Keratinocyte (primary cell): ENCODE measurements around the gene TSPAN18. TPM values are rescaled to one million over a fixed set of nuclear protein-coding genes. Genes with fewer than 3 reads are reported as not detected.

Experiments used
- DNase-seq: peaks from one replicate; pipeline ENCODE4 v3.0.0-alpha.2; 2011; ENCODE audit warnings: low read depth, missing footprints, low spot score
- FAIRE-seq: peaks from 2 replicates; lab custom pipeline; 2011; peaks lifted over from hg19 to GRCh38; lab: Jason Lieb, UNC
- H2AFZ ChIP-seq: 2 replicates; pipeline ENCODE4 v1.6.0; 2012; ENCODE audit warnings: low read length, control low read depth, inconsistent platforms; ENCODE audit not compliant: control insufficient read depth
- H3K27ac ChIP-seq: 2 replicates; pipeline ENCODE4 v1.5.1; 2011; ENCODE audit warnings: low read length; ENCODE audit not compliant: control insufficient read depth, insufficient read depth
- H3K27me3 ChIP-seq: 3 replicates; pipeline ENCODE4 v1.6.0; 2011; ENCODE audit warnings: low read length; ENCODE audit not compliant: control insufficient read depth, insufficient read depth; ENCODE audit errors: extremely low read depth
- H3K36me3 ChIP-seq, 2 experiments: 2 replicates in 1 of 2; 3 replicates in 1 of 2; pipeline ENCODE4 v1.5.1; 2011; ENCODE audit warnings: low read length in 2 of 2, mild to moderate bottlenecking in 1 of 2; ENCODE audit not compliant: control insufficient read depth in 2 of 2, insufficient read depth in 2 of 2; ENCODE audit errors: extremely low read depth in 1 of 2
- H3K4me1 ChIP-seq: 3 replicates; pipeline ENCODE4 v1.5.1; 2011; ENCODE audit warnings: low read length; ENCODE audit not compliant: control insufficient read depth, insufficient read depth; ENCODE audit errors: extremely low read depth
- H3K4me2 ChIP-seq: 3 replicates; pipeline ENCODE4 v1.6.0; 2011; ENCODE audit warnings: low read depth, low read length; ENCODE audit not compliant: control insufficient read depth, insufficient read depth; ENCODE audit errors: extremely low read depth
- H3K4me3 ChIP-seq, 3 experiments: fragments of 200-600 bp in 1 of 3; sonication (generic) in 1 of 3; 2 replicates in 2 of 3; 3 replicates in 1 of 3; pipeline ENCODE4 v1.5.1; 2011 to 2016; ENCODE audit warnings: low read length in 3 of 3, mild to moderate bottlenecking in 3 of 3, control low read depth in 2 of 3, inconsistent platforms in 1 of 3, low read depth in 1 of 3, mixed read lengths in 1 of 3, mixed run types in 1 of 3, moderate library complexity in 1 of 3; ENCODE audit not compliant: control insufficient read depth in 2 of 3, insufficient read depth in 2 of 3; ENCODE audit errors: extremely low read depth in 1 of 3
- H3K79me2 ChIP-seq: 2 replicates; pipeline ENCODE4 v1.6.0; 2012; ENCODE audit warnings: low read length; ENCODE audit not compliant: control insufficient read depth, insufficient read depth
- H3K9ac ChIP-seq: 3 replicates; pipeline ENCODE4 v1.6.0; 2011; ENCODE audit warnings: low read length; ENCODE audit not compliant: control insufficient read depth, insufficient read depth; ENCODE audit errors: extremely low read depth
- H3K9me1 ChIP-seq: 3 replicates; pipeline ENCODE4 v1.6.0; 2011; ENCODE audit warnings: low read length; ENCODE audit not compliant: control insufficient read depth, insufficient read depth; ENCODE audit errors: extremely low read depth
- H3K9me3 ChIP-seq: 2 replicates; pipeline ENCODE4 v1.5.1; 2012; ENCODE audit warnings: low read depth, low read length; ENCODE audit not compliant: control insufficient read depth
- H4K20me1 ChIP-seq: 3 replicates; pipeline ENCODE4 v1.6.0; 2011; ENCODE audit warnings: low read length; ENCODE audit not compliant: control insufficient read depth, insufficient read depth; ENCODE audit errors: extremely low read depth
- EZH2 ChIP-seq: IDR thresholded peaks from one replicate; pipeline ENCODE4 v1.6.1; 2012; ENCODE audit warnings: inconsistent platforms, mild to moderate bottlenecking, low read length, moderate library complexity
- dilution Hi-C: fragments of 300-500 bp; cut with MboI; formaldehyde crosslinking; loops from one replicate; pipeline ENCODE4 v1.7.0; 2020; ENCODE audit warnings: low sequenced_read_pairs; ENCODE audit not compliant: extremely low pct_ligation_motif_present
- polyA plus RNA-seq, 5 experiments: library from polyadenylated mRNA; depleted of rRNA in 3 of 5; stranded (reverse) in 3 of 5; stranded (forward) in 1 of 5; unstranded in 1 of 5; fragments of >200 nt; gene quantifications; 1 replicate in 1 of 5; 2 replicates in 3 of 5; 3 replicates in 1 of 5; pipeline versions ENCODE4 v1.2.1 to v1.2.3, GENCODE V29; 2011 to 2012; ENCODE audit warnings: missing spikeins in 2 of 5, low read depth in 1 of 5, low replicate concordance in 1 of 5
- TF ChIP-seq, protein P1 (sequence below), 3 experiments: IDR thresholded peaks in 1 of 3; conservative IDR thresholded peaks in 1 of 3; optimal IDR thresholded peaks in 1 of 3; 2 replicates in 2 of 3; 3 replicates in 1 of 3; pipeline versions ENCODE3 to v1.5.1; 2011; ENCODE audit warnings: low read length in 3 of 3, mild to moderate bottlenecking in 3 of 3, moderate library complexity in 2 of 3, control low read depth in 1 of 3, inconsistent platforms in 1 of 3; ENCODE audit not compliant: insufficient read depth in 2 of 3; ENCODE audit errors: extremely low read depth in 1 of 3

The TSPAN18 gene
- polyA plus RNA-seq, 1 donor (not counting 4 experiments of a cell fraction or from before 2014, with no cell fraction given): not detected

DNA sequence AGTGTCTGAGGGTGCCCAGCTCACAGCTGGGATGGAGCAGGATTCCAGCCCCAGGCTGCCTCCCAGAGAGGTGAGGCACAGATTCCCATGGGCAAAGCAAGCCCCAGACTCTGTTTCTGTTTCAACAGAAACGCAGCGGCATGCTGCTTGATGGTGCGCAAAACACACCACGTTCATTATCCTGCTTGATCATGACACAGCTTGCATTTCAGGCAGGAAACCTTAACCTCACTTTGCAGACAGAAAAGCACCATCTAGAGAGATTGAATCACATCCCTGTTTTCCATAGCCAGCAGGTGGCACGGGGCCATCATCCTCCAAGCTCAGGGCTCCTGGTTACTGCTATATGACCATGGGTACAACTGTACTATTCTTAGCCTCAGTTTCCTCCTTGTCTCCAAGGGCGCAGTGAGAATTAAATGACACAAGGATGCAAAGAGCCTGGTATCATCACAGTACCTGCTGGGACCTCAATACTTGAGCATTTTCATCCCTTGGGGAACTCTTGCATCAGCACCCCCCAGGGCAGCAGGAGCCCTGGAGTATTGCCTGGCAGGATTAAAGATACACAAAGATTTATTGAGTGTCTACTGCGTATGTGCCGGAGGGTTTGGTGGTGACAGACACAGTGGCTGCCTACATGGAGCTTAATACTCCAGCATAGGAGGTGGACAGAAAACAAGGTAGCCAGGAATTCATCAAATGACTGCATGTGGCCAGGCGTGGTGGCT lies 113.9 kb downstream of the TSPAN18 start:
- H3K4me3 ChIP-seq: no peak overlapping the region
- DNase-seq (no peak), FAIRE-seq (no peak)
- no peak overlapping the region for H2AFZ ChIP-seq
- TF ChIP-seq, protein P1, sequence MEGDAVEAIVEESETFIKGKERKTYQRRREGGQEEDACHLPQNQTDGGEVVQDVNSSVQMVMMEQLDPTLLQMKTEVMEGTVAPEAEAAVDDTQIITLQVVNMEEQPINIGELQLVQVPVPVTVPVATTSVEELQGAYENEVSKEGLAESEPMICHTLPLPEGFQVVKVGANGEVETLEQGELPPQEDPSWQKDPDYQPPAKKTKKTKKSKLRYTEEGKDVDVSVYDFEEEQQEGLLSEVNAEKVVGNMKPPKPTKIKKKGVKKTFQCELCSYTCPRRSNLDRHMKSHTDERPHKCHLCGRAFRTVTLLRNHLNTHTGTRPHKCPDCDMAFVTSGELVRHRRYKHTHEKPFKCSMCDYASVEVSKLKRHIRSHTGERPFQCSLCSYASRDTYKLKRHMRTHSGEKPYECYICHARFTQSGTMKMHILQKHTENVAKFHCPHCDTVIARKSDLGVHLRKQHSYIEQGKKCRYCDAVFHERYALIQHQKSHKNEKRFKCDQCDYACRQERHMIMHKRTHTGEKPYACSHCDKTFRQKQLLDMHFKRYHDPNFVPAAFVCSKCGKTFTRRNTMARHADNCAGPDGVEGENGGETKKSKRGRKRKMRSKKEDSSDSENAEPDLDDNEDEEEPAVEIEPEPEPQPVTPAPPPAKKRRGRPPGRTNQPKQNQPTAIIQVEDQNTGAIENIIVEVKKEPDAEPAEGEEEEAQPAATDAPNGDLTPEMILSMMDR (optimal IDR thresholded peaks at IDR 0.05 in 1 of 3, IDR thresholded peaks at IDR 0.05 in 1 of 3, conservative IDR thresholded peaks at IDR 0.05 in 1 of 3; ENCODE audit: extremely low read depth in 1 of 3, insufficient read depth in 2 of 3, low read length in 3 of 3): peak in 1 of 3 experiments; percentile 12
- TF ChIP-seq EZH2: peak; percentile 6
- no peaks in the 10 kb centered on the region for H3K4me1 ChIP-seq
- no peaks in the 10 kb centered on the region for H3K79me2 ChIP-seq
- H3K9me1 ChIP-seq: no peaks in the 10 kb centered on the region
- no peaks in the 10 kb centered on the region for H3K9me3 ChIP-seq
- H3K27ac ChIP-seq: no peak overlapping the region
- peaks cover 44% of the 10 kb centered on the region for H3K27me3 ChIP-seq
- H3K36me3 ChIP-seq: no peaks in the 10 kb centered on the region
- dilution Hi-C loops: no loop called here
- H3K9ac ChIP-seq: no peak overlapping the region
- H4K20me1 ChIP-seq: no peaks in the 10 kb centered on the region
- no peak overlapping the region for H3K4me2 ChIP-seq

DNA sequence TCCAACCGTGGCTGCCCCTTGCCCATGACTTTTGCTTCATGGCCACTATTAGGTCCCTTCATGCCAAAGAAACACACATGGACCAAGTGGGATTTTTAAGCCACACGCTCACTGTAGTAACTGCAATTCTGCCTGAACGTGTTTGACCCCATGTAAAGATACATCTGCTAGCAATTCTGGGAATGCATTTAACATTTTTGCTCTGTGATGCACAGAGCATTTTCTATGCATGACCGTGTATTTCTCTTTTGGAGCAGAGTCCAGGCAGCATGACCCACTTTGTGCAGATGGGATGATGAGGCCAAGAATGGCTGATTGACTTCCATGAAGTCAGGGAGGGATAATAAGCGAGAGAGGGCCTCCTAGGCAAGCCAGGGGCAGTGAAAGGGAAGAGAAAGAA lies 115.5 kb downstream of the TSPAN18 start:
- H2AFZ ChIP-seq: no peak overlapping the region
- FAIRE-seq: no peak

More for the DNA sequence above, 115.5 kb downstream of the TSPAN18 start:
- H3K9me3 ChIP-seq: peaks cover 1% of the 10 kb centered on the region
- DNase-seq: no peak
- TF ChIP-seq, protein P1 (optimal IDR thresholded peaks at IDR 0.05 in 1 of 3, IDR thresholded peaks at IDR 0.05 in 1 of 3, conservative IDR thresholded peaks at IDR 0.05 in 1 of 3; ENCODE audit: extremely low read depth in 1 of 3, insufficient read depth in 2 of 3, low read length in 3 of 3): no peak
- TF ChIP-seq EZH2: no peak
- no peaks in the 10 kb centered on the region for H3K4me1 ChIP-seq
- no peaks in the 10 kb centered on the region for H4K20me1 ChIP-seq
- H3K9ac ChIP-seq: no peak overlapping the region
- dilution Hi-C loops: no loop called here
- no peak overlapping the region for H3K27ac ChIP-seq
- no peak overlapping the region for H3K4me3 ChIP-seq
- H3K9me1 ChIP-seq: no peaks in the 10 kb centered on the region
- no peaks in the 10 kb centered on the region for H3K36me3 ChIP-seq
- H3K79me2 ChIP-seq: no peaks in the 10 kb centered on the region
- peaks cover 33% of the 10 kb centered on the region for H3K27me3 ChIP-seq
- H3K4me2 ChIP-seq: no peak overlapping the region
